H9 (cell line): ENCODE data around the gene TOR4A. TPM values are rescaled to one million over a fixed set of nuclear protein-coding genes. Genes with fewer than 3 reads are reported as not detected.

Experiments
- DNase-seq: peaks from one replicate; pipeline ENCODE4 v3.0.0-alpha.2; 2017
- H2AFZ ChIP-seq: one replicate; pipeline ENCODE4 v1.6.1; 2013; ENCODE audit warnings: mild to moderate bottlenecking, low read length, control low read depth, moderate library complexity
- H2AK5ac ChIP-seq: 2 replicates; pipeline ENCODE4 v1.6.1; 2013; ENCODE audit warnings: low read length, control low read depth, mixed read lengths; ENCODE audit not compliant: insufficient read length
- H2BK120ac ChIP-seq: one replicate; pipeline ENCODE4 v1.6.1; 2013; ENCODE audit warnings: low read depth, mild to moderate bottlenecking, low read length, control low read depth, inconsistent platforms; ENCODE audit not compliant: poor library complexity, severe bottlenecking
- H2BK12ac ChIP-seq: 2 replicates; pipeline ENCODE4 v1.6.1; 2013; ENCODE audit warnings: low read length, control low read depth, mixed read lengths, low read depth; ENCODE audit not compliant: insufficient read length
- H2BK15ac ChIP-seq: 2 replicates; pipeline ENCODE4 v1.6.1; 2013; ENCODE audit warnings: low read depth, low read length, control low read depth
- H2BK20ac ChIP-seq: one replicate; pipeline ENCODE4 v1.6.1; 2013; ENCODE audit warnings: low read depth, mild to moderate bottlenecking, low read length, control low read depth, inconsistent platforms; ENCODE audit not compliant: poor library complexity, severe bottlenecking
- H2BK5ac ChIP-seq: 2 replicates; pipeline ENCODE4 v1.6.1; 2013; ENCODE audit warnings: low read length, control low read depth, mixed read lengths; ENCODE audit not compliant: insufficient read length
- H3K14ac ChIP-seq: 2 replicates; pipeline ENCODE4 v1.6.1; 2013; ENCODE audit warnings: low read length, control low read depth; ENCODE audit not compliant: insufficient read depth
- H3K18ac ChIP-seq: 2 replicates; pipeline ENCODE4 v1.6.1; 2013; ENCODE audit warnings: low read depth, mild to moderate bottlenecking, mixed read lengths, low read length, control low read depth; ENCODE audit not compliant: insufficient read length
- H3K23ac ChIP-seq: 2 replicates; pipeline ENCODE4 v1.6.1; 2013; ENCODE audit warnings: low read length, control low read depth, mixed read lengths, low read depth; ENCODE audit not compliant: insufficient read length
- H3K23me2 ChIP-seq: 2 replicates; pipeline ENCODE4 v1.6.1; 2013; ENCODE audit warnings: low read depth, mild to moderate bottlenecking, mixed read lengths, low read length, control low read depth; ENCODE audit not compliant: insufficient read length, poor library complexity, severe bottlenecking
- H3K27ac ChIP-seq: 2 replicates; pipeline ENCODE4 v1.5.1; 2013; ENCODE audit warnings: low read length, control low read depth, mixed read lengths, low read depth; ENCODE audit not compliant: insufficient read length
- H3K27me3 ChIP-seq: 2 replicates; pipeline ENCODE4 v1.6.1; 2013; ENCODE audit warnings: low read length, control low read depth, inconsistent platforms; ENCODE audit not compliant: insufficient read depth
- H3K4ac ChIP-seq: 2 replicates; pipeline ENCODE4 v1.6.1; 2013; ENCODE audit warnings: low read depth, mild to moderate bottlenecking, control low read depth, inconsistent platforms, low read length, moderate library complexity
- H3K4me1 ChIP-seq: 2 replicates; pipeline ENCODE4 v1.6.1; 2013; ENCODE audit warnings: low read length, control low read depth, inconsistent platforms; ENCODE audit not compliant: insufficient read depth
- H3K4me2 ChIP-seq: 2 replicates; pipeline ENCODE4 v1.6.1; 2013; ENCODE audit warnings: low read length, control low read depth, mixed read lengths; ENCODE audit not compliant: insufficient read length, insufficient read depth
- H3K56ac ChIP-seq: 2 replicates; pipeline ENCODE4 v1.6.1; 2013; ENCODE audit warnings: low read depth, mild to moderate bottlenecking, mixed read lengths, low read length, control low read depth; ENCODE audit not compliant: insufficient read length
- H3K79me1 ChIP-seq: 2 replicates; pipeline ENCODE4 v1.6.1; 2013; ENCODE audit warnings: low read depth, mild to moderate bottlenecking, moderate library complexity, low read length, control low read depth, inconsistent platforms; ENCODE audit not compliant: insufficient read depth, poor library complexity, severe bottlenecking
- H3K79me2 ChIP-seq: 2 replicates; pipeline ENCODE4 v1.6.1; 2013; ENCODE audit warnings: low read length, control low read depth, inconsistent platforms; ENCODE audit not compliant: insufficient read depth
- H3K9ac ChIP-seq: 2 replicates; pipeline ENCODE4 v1.6.1; 2013; ENCODE audit warnings: low read length, control low read depth, mixed read lengths; ENCODE audit not compliant: insufficient read length; ENCODE audit errors: extremely low read depth
- H3K9me3 ChIP-seq: one replicate; pipeline ENCODE4 v1.6.1; 2013; ENCODE audit warnings: low read depth, low read length, inconsistent platforms; ENCODE audit not compliant: control insufficient read depth
- H3T11ph ChIP-seq: one replicate; pipeline ENCODE4 v1.6.1; 2013; ENCODE audit warnings: mild to moderate bottlenecking, low read length, control low read depth, inconsistent platforms
- H4K20me1 ChIP-seq: one replicate; pipeline ENCODE4 v1.6.1; 2013; ENCODE audit not compliant: control insufficient read depth, insufficient read length, insufficient read depth
- H4K5ac ChIP-seq: 2 replicates; pipeline ENCODE4 v1.6.1; 2013; ENCODE audit warnings: low read depth, mild to moderate bottlenecking, mixed read lengths, low read length, control low read depth; ENCODE audit not compliant: insufficient read length
- H4K8ac ChIP-seq: replicated peaks from 2 replicates; pipeline ENCODE4 v1.6.1; 2013; ENCODE audit warnings: low read length, control low read depth, mixed read lengths, low read depth; ENCODE audit not compliant: insufficient read length
- H4K91ac ChIP-seq: 2 replicates; pipeline ENCODE4 v1.6.1; 2013; ENCODE audit warnings: low read depth, mild to moderate bottlenecking, moderate library complexity, mixed read lengths, low read length, control low read depth; ENCODE audit not compliant: insufficient read length
- H3K27ac Mint-ChIP-seq, 3 experiments: 2 replicates in 2 of 3; 3 replicates in 1 of 3; pipeline ENCODE4 v1.8.0; 2020 to 2021; ENCODE audit warnings: mixed read lengths in 3 of 3, mild to moderate bottlenecking in 1 of 3, moderate library complexity in 1 of 3
- H3K27me3 Mint-ChIP-seq: 2 replicates; pipeline ENCODE4 v1.8.0; 2021; ENCODE audit warnings: low read depth, mild to moderate bottlenecking, moderate library complexity, mixed read lengths
- H3K36me3 Mint-ChIP-seq, 3 experiments: 2 replicates in 2 of 3; 3 replicates in 1 of 3; pipeline ENCODE4 v1.8.0; 2020 to 2021; ENCODE audit warnings: low read depth in 3 of 3, mixed read lengths in 3 of 3; ENCODE audit not compliant: insufficient read depth in 1 of 3
- H3K4me1 Mint-ChIP-seq, 2 experiments: 2 replicates each; pipeline ENCODE4 v1.8.0; 2020; ENCODE audit warnings: mixed read lengths in 2 of 2
- H3K4me3 Mint-ChIP-seq, 2 experiments: 2 replicates in 1 of 2; 3 replicates in 1 of 2; pipeline ENCODE4 v1.8.0; 2020 to 2021; ENCODE audit warnings: mild to moderate bottlenecking in 2 of 2, mixed read lengths in 2 of 2, moderate library complexity in 1 of 2
- H3K9me3 Mint-ChIP-seq, 2 experiments: 2 replicates in 1 of 2; 3 replicates in 1 of 2; pipeline ENCODE4 v1.8.0; 2020; ENCODE audit warnings: mild to moderate bottlenecking in 2 of 2, mixed read lengths in 2 of 2, moderate library complexity in 1 of 2
- CTCF ChIP-seq: fragments of 200-600 bp; sonication (generic); conservative IDR thresholded peaks from 3 replicates; pipeline ENCODE4 v1.8.0; 2021; ENCODE audit warnings: antibody characterized with exemption, mild to moderate bottlenecking
- WGBS: extraction: QIAGEN DNeasy Blood & Tissue Kit; methylation state at CpG from one replicate; pipeline ENCODE4 v1.1.7; 2013; ENCODE audit warnings: missing lambda C conversion rate, low lambda C conversion rate, mixed read lengths; ENCODE audit not compliant: insufficient read length; ENCODE audit errors: extremely low coverage; 5-methylcytosine and 5-hydroxymethylcytosine counted together
- total RNA-seq: library from RNA; stranded (reverse); gene quantifications from 2 replicates; pipeline ENCODE4 v1.2.1, GENCODE V29; 2021

Gene TOR4A
- total RNA-seq, 1 experiment from 2014 or later: 6.2 TPM

GRCh38 chr9:137278061-137278701, 655 bp downstream of the TOR4A start:
- Mint-ChIP-seq H3K4me1 (peaks cover 20 to 29% of the 10 kb centered on the region in 2 experiments), H3K36me3 (peaks cover 0 to 7% (median 4%) of the 10 kb centered on the region in 3 experiments; a peak in 4 of 7 replicates), H3K27me3 (peaks cover 13% of the 10 kb centered on the region), H3K27ac (peak overlapping the region in 1 of 3 experiments; percentile 75; a peak in 1 of 7 replicates), H3K9me3 (no peaks in the 10 kb centered on the region), H3K4me3 (peak overlapping the region; percentile 48 to 51; a peak in 4 of 5 replicates)
- H3K18ac ChIP-seq: no peak overlapping the region
- no peaks in the 10 kb centered on the region for H4K20me1 ChIP-seq
- H2BK20ac ChIP-seq: no peak overlapping the region
- no peaks in the 10 kb centered on the region for H3K79me1 ChIP-seq
- no peaks in the 10 kb centered on the region for H3K4me1 ChIP-seq
- H3K9me3 ChIP-seq: no peaks in the 10 kb centered on the region
- H3K27me3 ChIP-seq: no peaks in the 10 kb centered on the region
- H2AK5ac ChIP-seq: no peak overlapping the region
- no peak overlapping the region for H4K91ac ChIP-seq
- H3K79me2 ChIP-seq: no peaks in the 10 kb centered on the region
- no peak overlapping the region for H4K8ac ChIP-seq
- H3K23me2 ChIP-seq: peaks cover 12% of the 10 kb centered on the region
- no peak overlapping the region for H2BK5ac ChIP-seq
- no peak overlapping the region for H2BK120ac ChIP-seq
- no peak overlapping the region for H2BK15ac ChIP-seq
- no peak overlapping the region for H3K56ac ChIP-seq
- no peak overlapping the region for H3K27ac ChIP-seq
- no peak overlapping the region for H3K23ac ChIP-seq
- no peak for TF ChIP-seq CTCF
- peak; percentile 60 for DNase-seq
- H3T11ph ChIP-seq: no peak overlapping the region
- H2BK12ac ChIP-seq: no peak overlapping the region
- WGBS: no CpG with 5 or more reads among the region's 54 CpGs
- H3K4ac ChIP-seq: no peak overlapping the region
- no peak overlapping the region for H3K14ac ChIP-seq
- H2AFZ ChIP-seq: no peak overlapping the region
- H3K4me2 ChIP-seq: peak overlapping the region; percentile 10
- H3K9ac ChIP-seq: no peak overlapping the region
- H4K5ac ChIP-seq: no peak overlapping the region
